Muscle of back (tissue), 13 donors: ENCODE results near the gene RAB6B. TPM values are rescaled to one million over a fixed set of nuclear protein-coding genes. Genes with fewer than 3 reads are reported as not detected.
A peak's percentile ranks its signal among the peaks of the same experiment; 100 is the strongest.

ENCODE experiments used
- DNase-seq, 3 donors: peaks; one replicate each; pipeline versions ENCODE4 v3.0.0 to v3.0.0-alpha.2; 2013
- long read RNA-seq, 9 donors: transcript quantifications; one replicate each; lab custom pipeline, GENCODE V29; 2026
- polyA plus RNA-seq, 10 donors: library from polyadenylated mRNA; unstranded; fragments of 120-200 nt; gene quantifications; one replicate each; pipeline ENCODE4 v1.2.1, GENCODE V29; 2013; ENCODE audit not compliant: insufficient read length in 10 of 10

RAB6B gene
- polyA plus RNA-seq: 10 to 100 TPM in 3 of 10 donors, 1 to 10 TPM in 7; 6.6 to 13.1 (median 9.6) TPM
- long read RNA-seq, donor 1, full-length matches to known transcripts: 1 of 1 reads
- long read RNA-seq, donor 1, partial matches to known transcripts: 0 of 1 reads
- long read RNA-seq, donor 1, other reads (novel, unspliced or antisense): 0 of 1 reads
- long read RNA-seq, donor 2, full-length matches to known transcripts: 2 of 2 reads
- long read RNA-seq, donor 2, partial matches to known transcripts: 0 of 2 reads
- long read RNA-seq, donor 2, other reads (novel, unspliced or antisense): 0 of 2 reads
- long read RNA-seq, donor 3: 0 reads
- long read RNA-seq, donor 4, full-length matches to known transcripts: 2 of 2 reads
- long read RNA-seq, donor 4, partial matches to known transcripts: 0 of 2 reads
- long read RNA-seq, donor 4, other reads (novel, unspliced or antisense): 0 of 2 reads
- long read RNA-seq, donor 5, full-length matches to known transcripts: 4 of 4 reads
- long read RNA-seq, donor 5, partial matches to known transcripts: 0 of 4 reads
- long read RNA-seq, donor 5, other reads (novel, unspliced or antisense): 0 of 4 reads
- long read RNA-seq, donor 6, full-length matches to known transcripts: 3 of 3 reads
- long read RNA-seq, donor 6, partial matches to known transcripts: 0 of 3 reads
- long read RNA-seq, donor 6, other reads (novel, unspliced or antisense): 0 of 3 reads
- long read RNA-seq, donor 7, full-length matches to known transcripts: 3 of 3 reads
- long read RNA-seq, donor 7, partial matches to known transcripts: 0 of 3 reads
- long read RNA-seq, donor 7, other reads (novel, unspliced or antisense): 0 of 3 reads
- long read RNA-seq, donor 8, full-length matches to known transcripts: 1 of 1 reads
- long read RNA-seq, donor 8, partial matches to known transcripts: 0 of 1 reads
- long read RNA-seq, donor 8, other reads (novel, unspliced or antisense): 0 of 1 reads
- long read RNA-seq, donor 9: 0 reads

DNA sequence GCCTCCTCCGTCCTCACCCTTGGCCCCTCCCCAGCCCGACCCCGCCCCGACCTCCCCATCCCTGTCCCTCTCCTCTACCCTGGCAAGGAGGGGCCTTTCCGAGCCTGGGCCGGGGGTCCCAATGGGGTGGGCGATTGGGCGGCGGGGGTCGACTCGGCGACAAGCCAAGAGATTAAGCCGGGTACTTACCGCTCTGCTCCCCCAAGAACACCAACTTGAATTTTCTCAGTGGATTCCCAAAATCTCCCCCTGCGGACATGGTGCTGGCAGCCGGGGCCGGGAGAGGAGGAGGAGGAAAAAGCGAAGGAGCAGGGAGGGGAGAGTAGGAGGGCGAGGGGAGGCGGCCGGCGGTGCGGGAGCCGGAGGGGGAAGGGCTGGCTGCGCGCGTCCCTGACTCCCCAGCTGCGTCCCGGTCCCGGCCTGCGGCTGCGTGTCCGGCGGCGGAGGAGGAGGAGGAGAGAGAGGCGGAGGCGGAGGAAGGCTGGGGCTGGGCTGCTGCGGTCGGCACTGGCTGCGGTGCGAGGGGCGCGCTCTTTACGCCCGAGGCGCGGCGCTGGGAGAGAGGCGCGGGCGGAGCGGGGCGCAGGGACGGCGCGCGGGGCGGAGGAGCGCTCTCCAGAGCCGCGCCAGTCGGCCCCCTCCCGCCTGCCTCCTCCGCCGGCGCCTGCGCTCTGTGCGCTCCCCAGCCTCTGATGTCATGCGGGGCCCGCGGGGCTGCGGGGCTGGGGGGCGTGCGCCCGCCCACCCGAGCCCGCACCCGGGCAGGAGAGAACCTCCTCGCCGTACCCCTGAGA, at the start of gene RAB6B:
Gene RAB6B, minus strand, starts transcription at position 675 of the 794 bp plus-strand sequence. Its CDS starts 416 bp downstream, at position 259.
- DNase-seq: peak; percentile 33 to 88 (median 65)

DNA sequence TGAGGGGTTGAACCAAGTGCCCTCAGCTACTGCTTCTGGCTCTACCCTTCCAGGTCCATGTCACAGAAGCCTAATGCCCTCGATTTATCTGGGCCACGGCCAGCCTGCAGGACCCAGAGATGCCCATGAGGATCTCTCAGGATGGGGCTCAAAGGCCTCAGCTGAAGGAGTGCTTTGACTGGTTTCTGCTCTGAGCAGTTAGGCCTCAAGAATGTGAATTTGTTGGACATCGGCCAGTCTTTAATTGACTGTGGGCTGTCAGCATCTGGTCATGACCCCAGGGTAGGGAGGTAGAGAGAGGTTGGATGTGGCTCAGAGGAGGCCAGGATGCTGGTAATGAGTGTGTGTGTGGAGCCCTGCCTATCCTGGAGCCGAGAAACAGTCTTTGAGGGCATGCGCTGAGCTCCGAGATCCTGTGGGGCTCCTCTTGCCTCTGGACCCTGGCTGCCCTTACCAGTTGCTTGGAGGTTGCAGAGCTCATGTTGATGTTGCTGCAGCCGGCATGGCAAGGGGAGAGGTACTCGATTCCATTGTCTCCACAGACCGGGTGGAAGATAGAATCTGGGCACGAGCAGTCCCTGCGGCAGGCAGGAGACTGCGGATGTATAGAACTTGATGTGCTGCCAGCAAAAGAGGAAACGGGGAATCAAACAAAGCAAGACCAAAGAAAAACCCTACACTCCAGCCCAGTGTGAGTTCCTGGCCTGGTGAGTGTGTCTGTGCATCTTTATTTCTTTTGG, 49.1 kb upstream of the RAB6B start:
- peak in 2 of 3 donors; percentile 68 to 83 for DNase-seq

DNA sequence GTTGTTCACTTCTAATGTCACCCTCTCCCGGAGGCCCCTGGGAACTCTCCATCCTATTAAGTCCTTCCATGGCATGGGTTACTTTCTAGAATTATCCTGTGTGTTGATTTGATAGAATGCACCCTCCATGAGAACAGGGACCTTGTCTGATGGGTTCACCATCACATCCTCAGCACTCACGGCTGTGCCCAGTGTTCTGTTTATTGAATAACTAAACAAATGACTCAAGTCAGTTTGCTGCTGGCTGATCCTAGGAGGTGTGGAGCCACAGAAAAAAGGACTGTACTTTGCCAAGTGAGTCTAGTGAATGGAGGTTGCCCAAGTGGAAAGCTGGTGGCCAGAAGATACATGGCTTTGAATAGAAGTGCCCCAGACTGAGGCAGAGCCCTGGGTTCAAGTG, 48.5 kb upstream of the RAB6B start:
- no peak for DNase-seq

DNA sequence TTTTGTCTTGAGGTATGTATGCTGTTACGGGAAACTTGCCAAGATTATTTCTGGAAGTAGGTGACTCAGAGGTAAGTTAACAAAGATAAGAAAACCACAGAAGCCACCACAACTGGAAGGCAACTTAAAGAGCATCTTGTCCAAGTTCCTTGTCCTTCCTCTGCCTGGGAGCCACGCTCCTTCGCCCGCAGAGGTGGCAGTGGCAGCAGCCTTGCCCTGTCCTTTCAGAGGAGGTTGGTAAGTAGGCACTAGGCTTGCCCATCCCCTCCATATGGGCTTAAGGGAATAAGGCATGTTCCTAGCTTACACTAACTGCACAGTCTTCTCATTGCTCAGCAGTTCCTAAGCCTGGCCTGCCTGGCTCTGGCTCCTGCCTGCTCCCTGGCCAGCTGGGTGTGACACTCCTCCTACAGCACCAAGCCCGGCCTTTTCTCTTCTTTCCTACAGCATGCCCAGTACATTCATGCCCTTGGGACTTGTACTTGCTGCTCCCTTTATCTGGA, 48.0 kb upstream of the RAB6B start:
- DNase-seq: peak in 1 of 3 donors; percentile 86

DNA sequence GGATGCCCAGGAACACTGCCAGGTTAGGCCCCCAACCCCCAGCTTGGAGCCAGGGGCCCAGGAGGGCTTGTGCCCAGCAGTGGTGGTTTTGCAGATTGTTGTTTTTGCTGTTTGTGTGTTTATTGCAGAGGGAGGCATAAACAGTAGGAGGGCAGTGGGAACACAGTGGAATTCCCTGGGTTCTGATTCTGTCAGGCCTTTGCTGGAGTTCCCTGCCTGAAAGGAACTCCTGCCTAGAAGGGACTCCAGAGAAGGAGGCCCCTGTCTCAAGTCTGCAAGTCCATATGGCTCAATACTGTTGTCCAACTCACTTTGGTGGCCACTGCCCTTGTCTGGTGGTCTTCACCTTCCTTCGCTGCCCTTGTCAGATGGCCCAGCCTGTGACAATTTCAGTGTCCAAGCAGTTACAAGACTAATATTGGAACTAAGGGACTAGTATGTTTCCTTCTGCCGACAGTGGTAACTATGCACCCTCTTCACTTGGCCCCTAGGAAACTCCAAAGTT, 47.4 kb upstream of the RAB6B start:
- DNase-seq: no peak

DNA sequence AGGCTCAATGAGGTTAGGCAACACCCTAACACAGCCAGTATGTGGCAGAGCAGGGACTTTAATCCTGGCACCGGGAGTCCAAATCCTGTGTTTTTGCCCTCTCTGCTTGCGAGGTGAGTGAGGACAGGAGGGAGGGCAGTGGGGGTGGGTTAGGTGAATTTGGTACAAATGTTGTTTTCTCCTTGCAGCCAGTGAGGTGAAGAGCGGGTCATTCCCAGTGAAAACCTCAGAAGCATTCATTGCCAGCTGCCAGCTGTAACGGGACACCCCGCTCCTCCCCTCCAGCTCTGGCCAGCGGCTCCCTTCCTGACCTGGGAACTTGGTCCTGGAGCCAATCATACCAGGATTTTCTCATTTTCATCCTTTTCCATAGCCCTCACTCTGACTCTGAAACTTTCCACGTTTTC, 45.7 kb upstream of the RAB6B start:
- DNase-seq: peak in 2 of 3 donors; percentile 53 to 75

DNA sequence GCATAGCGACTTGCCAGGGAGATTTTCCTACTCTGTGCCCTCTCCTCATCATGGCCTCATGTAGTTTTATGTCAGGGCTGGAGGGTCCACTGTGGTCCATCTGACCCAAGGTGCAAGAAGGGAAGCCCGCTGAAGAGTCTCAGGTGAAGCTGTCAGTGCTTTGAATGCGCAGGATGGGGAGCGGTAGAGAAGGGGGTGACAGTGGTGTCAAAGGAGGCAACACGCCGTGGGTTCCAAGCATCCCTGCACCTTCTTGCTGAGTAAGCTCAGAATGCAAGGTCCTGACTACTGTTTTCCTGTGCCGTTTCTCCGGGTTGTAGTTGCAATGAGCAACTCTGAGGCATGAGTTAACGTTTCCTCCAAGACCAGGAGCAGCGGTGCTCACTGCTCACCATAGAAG, 44.9 kb upstream of the RAB6B start:
- DNase-seq: no peak

DNA sequence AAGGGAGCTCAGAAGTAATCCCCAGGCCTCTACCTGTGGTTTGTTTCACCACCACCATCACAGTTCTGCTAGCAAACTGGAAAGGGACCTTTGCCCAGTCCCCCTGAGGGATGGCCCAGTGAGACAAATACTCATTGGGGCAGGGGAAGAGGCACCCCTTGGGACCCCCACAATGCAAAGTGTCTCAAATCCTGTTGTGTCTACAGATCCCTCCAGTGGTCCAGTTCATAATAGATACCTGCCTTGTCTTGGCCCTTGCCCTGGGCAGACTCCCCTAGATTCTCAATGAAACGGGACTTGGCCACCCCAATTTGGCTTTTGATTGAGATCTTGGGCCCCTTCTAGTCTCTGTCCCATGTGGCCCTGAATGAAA, 43.8 kb upstream of the RAB6B start:
- no peak for DNase-seq

DNA sequence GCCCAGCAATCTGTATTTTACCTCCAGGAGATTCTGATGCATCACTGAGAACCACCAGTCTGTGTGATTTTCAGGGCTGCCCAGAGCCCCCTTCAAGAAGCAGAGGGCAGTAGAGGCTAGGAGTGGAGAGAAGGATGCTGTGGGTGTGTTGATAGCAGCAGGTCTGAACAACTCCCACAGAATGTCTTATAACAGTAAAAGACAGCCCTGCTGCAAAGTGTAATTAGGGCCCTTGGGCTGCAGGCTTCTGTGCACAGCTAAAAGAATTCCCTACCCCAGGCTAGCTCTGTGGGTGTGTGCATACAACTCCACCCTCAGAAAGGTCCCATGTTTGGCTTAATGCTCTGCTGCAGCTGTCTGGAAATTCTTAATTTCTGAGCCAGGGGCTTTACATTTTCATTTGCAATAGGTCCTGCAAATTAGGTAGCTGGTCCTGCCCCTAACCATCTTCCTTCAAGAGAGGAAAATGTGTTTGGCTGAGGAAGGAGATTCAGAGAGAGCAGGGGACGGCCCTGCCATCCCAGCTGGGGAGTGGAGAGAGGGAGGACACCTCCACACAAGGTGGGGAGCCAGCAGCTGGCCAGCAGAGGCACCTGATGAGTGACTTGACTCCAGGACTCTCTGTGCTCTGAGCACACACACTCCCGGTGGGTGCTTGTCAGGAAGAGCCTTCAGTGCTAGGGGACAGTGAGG, 43.2 kb upstream of the RAB6B start:
- DNase-seq: peak in 1 of 3 donors; percentile 61

DNA sequence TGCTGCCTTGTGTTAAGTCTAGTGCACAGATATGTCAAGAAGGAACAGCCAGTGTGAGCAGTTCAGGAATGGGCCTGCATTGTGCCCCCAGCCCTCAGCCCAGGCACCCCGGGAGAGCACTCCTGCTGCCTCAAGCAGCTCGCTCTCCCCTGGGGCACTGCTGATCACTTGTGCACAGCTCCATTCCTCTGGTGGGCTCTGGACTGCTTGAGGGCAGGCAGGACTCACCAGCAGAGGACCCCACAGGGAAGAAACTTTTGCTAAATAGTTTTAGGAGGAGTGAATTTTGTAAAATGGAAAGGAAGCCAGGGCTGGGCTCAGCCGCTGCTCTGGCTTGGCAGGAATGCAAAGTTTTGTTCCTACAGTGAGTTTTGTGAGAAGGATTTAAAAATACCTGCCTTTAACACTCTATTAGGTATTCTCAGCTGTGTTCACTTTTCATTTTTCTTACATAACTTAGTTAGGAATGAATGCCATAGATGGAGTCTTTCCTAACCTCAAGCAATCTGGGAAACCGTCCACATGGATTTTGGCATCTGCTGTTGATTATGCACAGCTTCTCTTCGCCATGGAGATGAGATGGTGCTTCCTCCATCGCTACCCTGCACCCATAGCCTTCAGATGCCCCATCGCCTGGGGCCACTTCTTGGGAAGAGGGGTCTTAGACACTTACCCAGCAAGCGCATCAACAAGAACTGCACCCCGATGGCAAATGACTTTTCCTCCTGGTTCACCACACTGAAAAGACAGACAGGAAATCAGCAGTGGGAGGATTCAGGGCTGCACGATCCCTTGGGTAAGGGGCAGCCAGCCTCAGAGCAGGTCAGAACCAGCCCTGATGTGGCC, 42.3 kb upstream of the RAB6B start:
- DNase-seq: peak; percentile 71 to 85 (median 81)

DNA sequence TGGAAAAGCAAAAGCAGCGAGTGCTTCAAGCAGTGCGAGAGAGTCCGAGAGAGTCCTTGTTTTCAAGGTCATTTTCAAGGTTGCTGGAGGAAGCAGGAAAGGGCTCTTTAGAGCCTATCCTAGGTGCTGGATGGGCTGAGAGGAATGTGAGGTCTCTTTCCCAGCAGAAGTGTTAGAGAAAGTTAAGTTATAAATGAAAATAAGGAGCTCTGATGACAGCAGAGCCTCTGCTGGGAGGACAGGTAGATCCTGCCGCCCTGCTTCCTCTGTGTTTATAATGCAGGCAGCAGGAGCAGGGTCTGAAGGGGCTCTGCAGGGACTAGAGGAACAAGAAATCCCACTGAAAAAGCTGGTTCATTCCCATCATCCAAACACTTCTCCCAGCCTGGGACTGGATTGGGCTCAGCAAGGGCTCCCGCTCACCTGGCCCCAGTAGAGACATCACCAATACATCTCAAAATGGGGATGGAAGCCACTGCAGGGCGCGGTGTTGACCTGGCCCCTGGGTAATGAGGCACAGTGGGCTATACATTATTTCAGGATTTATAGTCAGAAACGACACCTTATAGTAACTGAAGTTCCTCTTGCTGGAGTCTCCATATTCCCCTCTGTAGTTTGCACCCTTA, 41.5 kb upstream of the RAB6B start:
- DNase-seq: no peak

DNA sequence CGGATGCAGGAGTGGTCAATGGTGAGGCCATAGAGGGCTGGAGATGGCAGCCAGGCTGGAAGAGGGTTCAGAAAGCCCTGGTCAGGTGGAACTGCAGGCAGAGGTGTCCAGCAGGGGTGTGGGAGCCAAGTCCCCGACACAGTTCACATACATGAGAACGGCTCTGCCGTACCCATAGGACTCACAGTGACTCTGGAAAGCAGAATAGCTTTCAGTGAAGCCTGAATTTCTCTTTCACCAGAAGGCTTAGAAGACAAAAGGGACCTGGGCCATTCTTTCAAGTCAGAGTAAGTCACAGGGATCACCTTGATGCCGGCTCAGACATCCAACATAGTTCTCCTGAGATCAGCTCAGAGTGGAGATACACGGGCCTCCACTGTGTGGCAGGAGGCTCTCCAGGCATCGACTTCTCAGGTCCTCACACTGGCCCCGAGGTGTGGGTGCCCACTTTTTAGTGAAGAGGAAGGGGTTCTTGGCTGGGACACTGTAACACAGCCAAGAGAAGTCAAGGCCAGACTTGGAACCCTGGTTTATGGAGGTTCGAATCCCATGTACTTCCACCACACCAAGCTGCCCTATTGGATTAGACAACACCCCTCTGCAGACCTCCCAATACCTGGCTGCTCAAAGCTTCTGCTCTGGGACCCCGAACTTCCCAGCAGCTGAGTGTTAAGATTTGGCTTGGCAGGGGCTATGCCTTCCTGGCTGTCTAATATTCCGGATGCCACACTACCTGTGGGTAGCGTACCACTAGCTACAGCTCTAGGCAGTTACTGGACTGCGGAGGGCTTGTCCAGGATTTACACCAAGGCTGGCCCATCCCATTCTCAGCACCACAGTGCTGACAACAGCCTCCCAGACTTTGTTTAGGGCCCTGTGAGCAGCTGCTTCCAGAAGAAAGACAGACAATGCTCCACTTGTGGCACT, 40.4 kb upstream of the RAB6B start:
- DNase-seq: no peak

DNA sequence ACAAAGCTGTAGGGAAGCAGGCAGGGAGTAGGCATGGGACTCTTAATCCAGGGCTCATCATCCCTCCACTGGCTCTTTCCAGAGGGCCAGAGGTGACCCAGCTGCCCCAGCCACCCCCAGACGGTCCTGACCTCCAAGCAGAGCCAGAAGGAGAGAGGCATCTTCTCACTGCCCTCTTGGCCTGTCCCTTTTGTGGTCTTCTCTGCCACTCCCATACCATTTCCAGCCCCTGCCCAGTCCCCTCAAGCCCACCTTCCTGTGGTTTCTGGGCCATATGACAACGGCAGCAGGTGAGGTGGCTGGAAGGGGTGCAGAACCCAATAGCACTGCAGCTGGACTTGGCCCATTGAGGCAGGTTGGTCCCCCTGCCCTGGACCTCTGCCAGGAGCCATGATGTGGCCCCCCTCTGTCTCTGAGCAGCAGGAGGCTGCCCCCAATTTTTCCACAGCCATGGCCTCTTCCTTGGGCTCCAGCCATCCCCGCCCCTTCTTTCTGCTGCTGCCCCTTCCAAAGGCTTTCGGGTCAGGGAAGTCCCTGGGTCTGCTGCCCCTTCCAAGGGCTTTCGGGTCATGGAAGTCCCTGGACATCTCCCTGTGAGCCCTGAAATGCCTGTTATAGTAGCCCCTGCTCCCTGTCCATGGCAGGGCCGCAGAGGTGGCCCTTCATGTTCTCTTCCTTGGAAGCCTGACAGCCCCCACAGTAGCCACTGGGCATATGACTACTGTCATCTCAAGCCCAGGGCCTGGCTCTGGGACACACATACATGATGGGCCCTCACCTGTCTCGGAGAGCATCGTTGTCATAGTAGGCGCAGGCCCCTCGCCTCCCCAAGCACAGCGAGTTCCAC, 39.5 kb upstream of the RAB6B start:
- DNase-seq: no peak

DNA sequence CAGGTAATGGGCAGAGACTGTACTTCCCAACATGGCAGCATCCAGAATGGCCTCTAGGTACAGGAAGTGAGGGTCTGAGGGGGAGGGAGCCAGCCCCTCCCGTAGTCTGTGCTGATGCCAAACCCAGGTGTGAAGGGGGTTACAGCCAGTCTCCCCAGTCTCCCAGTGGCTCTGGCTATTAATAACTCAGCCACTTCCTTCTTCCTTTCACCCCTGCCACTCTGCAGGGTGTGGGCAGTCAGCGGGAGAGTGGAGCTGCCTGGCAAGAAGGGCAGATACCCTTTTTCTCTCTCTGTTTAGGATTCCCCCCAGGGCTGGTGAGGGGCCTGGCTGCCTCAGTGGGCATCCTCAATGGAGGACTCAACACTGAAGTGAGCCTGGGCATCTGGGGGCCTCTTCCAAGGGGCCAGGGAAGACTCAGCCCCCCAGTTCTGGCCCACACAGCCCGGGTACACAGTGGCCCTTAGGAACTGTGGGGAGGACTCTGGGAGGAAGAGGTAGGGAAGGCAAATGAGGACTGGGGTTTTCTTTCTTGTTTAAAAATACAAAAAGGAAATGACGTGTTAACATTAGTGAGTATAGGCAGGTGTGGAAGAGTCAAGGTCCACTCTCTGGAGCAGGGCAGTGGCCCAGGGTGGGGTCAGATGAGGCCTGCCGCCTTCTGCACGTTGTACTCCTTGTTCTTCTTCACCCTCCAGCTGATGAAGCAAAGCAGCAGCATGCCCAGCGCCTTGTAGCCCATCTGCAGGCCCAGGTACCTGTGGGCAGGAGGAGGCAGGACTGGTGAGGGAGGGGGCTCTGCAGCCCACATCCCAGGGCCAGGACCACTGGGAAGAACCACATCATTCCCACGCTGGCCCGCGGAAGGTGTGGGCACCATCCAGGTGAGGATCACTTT, 38.6 kb upstream of the RAB6B start:
- DNase-seq: no peak
